HG03460 (cell line): ENCODE results near the gene ARHGEF28.

Experiments
- ATAC-seq: cut with Tn5 transposase; IDR thresholded peaks from one replicate; pipeline ENCODE4 v1.9.1; 2021; ENCODE audit not compliant: unreplicated experiment

Gene ARHGEF28

GRCh38 chr5:73814233-73814846 is 188.3 kb downstream of the ARHGEF28 start:
- no peak for ATAC-seq

- ATAC-seq: no peak
Measured at GRCh38 chr5:73815631-73816030, 189.6 kb downstream of the ARHGEF28 start.

GRCh38 chr5:73816656-73817420 is 190.8 kb downstream of the ARHGEF28 start:
- ATAC-seq: no peak

GRCh38 chr5:73818357-73818756 is 192.4 kb downstream of the ARHGEF28 start:
- no peak for ATAC-seq

- no peak for ATAC-seq
Measured at GRCh38 chr5:73820326-73820725, 194.3 kb downstream of the ARHGEF28 start.

GRCh38 chr5:73821003-73821402 is 195.0 kb downstream of the ARHGEF28 start:
- no peak for ATAC-seq

GRCh38 chr5:73822278-73822988 is 196.4 kb downstream of the ARHGEF28 start:
- ATAC-seq: no peak

GRCh38 chr5:73822989-73823339 is 197.0 kb downstream of the ARHGEF28 start:
- no peak for ATAC-seq

- ATAC-seq: no peak
Measured at GRCh38 chr5:73823508-73823925, 197.5 kb downstream of the ARHGEF28 start.

- ATAC-seq: no peak
Measured at GRCh38 chr5:73825199-73825598, 199.2 kb downstream of the ARHGEF28 start.

GRCh38 chr5:73825736-73826135 is 199.7 kb downstream of the ARHGEF28 start:
- no peak for ATAC-seq

GRCh38 chr5:73826301-73827105 is 200.5 kb downstream of the ARHGEF28 start:
- ATAC-seq: no peak

GRCh38 chr5:73827106-73827450 is 201.1 kb downstream of the ARHGEF28 start:
- no peak for ATAC-seq

GRCh38 chr5:73828465-73828864 is 202.5 kb downstream of the ARHGEF28 start:
- ATAC-seq: no peak

GRCh38 chr5:73830646-73831045 is 204.7 kb downstream of the ARHGEF28 start:
- no peak for ATAC-seq

- ATAC-seq: no peak
Measured at GRCh38 chr5:73831066-73831465, 205.1 kb downstream of the ARHGEF28 start.

GRCh38 chr5:73834693-73835092 is 208.7 kb downstream of the ARHGEF28 start:
- ATAC-seq: no peak

- no peak for ATAC-seq
Measured at GRCh38 chr5:73835726-73836125, 209.7 kb downstream of the ARHGEF28 start.

- ATAC-seq: no peak
Measured at GRCh38 chr5:73836607-73837006, 210.6 kb downstream of the ARHGEF28 start.

- no peak for ATAC-seq
Measured at GRCh38 chr5:73838901-73839300, 212.9 kb downstream of the ARHGEF28 start.

GRCh38 chr5:73841641-73842040 is 215.6 kb downstream of the ARHGEF28 start:
- no peak for ATAC-seq
